Neuronal stem cell (in vitro differentiated cells): ENCODE measurements around the gene ZDHHC7.

Experiments
- DNase-seq: peaks from one replicate; pipeline ENCODE4 v3.0.0-alpha.2; 2013; ENCODE audit warnings: low spot score
- H2AFZ ChIP-seq: one replicate; pipeline ENCODE4 v1.6.1; 2013; ENCODE audit warnings: mild to moderate bottlenecking, low read length, inconsistent platforms
- H2AK5ac ChIP-seq: 2 replicates; pipeline ENCODE4 v1.6.1; 2013; ENCODE audit warnings: low read depth, mild to moderate bottlenecking, inconsistent platforms, low read length, moderate library complexity, mixed read lengths
- H2BK120ac ChIP-seq: 2 replicates; pipeline ENCODE4 v1.6.1; 2013; ENCODE audit warnings: low read depth, mild to moderate bottlenecking, inconsistent platforms, low read length, moderate library complexity, mixed read lengths
- H2BK12ac ChIP-seq: one replicate; pipeline ENCODE4 v1.6.1; 2013; ENCODE audit warnings: low read length, inconsistent platforms
- H2BK15ac ChIP-seq: 2 replicates; pipeline ENCODE4 v1.6.1; 2013; ENCODE audit warnings: mild to moderate bottlenecking, low read length, inconsistent platforms, mixed read lengths
- H2BK5ac ChIP-seq: one replicate; pipeline ENCODE4 v1.6.1; 2013; ENCODE audit warnings: inconsistent platforms, mild to moderate bottlenecking, low read length, moderate library complexity
- H3K14ac ChIP-seq: one replicate; pipeline ENCODE4 v1.6.1; 2013; ENCODE audit warnings: low read length, inconsistent platforms
- H3K18ac ChIP-seq: 2 replicates; pipeline ENCODE4 v1.6.1; 2013; ENCODE audit warnings: low read length, inconsistent platforms
- H3K23ac ChIP-seq: 2 replicates; pipeline ENCODE4 v1.6.1; 2013; ENCODE audit warnings: low read depth, mild to moderate bottlenecking, mixed read lengths, low read length, inconsistent platforms; ENCODE audit not compliant: poor library complexity
- H3K27ac ChIP-seq: replicated peaks from 3 replicates; pipeline ENCODE4 v1.5.1; 2013; ENCODE audit warnings: low read length, inconsistent platforms
- H3K27me3 ChIP-seq, 3 experiments: 2 replicates each; pipeline ENCODE4 v1.6.1; 2013; ENCODE audit warnings: low read length in 3 of 3, mild to moderate bottlenecking in 2 of 3, inconsistent platforms in 1 of 3, low read depth in 1 of 3, mixed read lengths in 1 of 3, moderate library complexity in 1 of 3; ENCODE audit not compliant: control insufficient read depth in 3 of 3, insufficient read depth in 3 of 3
- H3K36me3 ChIP-seq, 2 donors: replicated peaks in 1 of 2; 2 replicates each; pipeline ENCODE4 v1.6.1; 2013; ENCODE audit warnings: low read length in 2 of 2; ENCODE audit not compliant: control insufficient read depth in 2 of 2, insufficient read depth in 2 of 2
- H3K4ac ChIP-seq: 2 replicates; pipeline ENCODE4 v1.6.1; 2013; ENCODE audit warnings: inconsistent platforms, mild to moderate bottlenecking, low read length, moderate library complexity
- H3K4me1 ChIP-seq, 2 donors: 1 replicate in 1 of 2; 2 replicates in 1 of 2; pipeline ENCODE4 v1.6.1; 2013; ENCODE audit warnings: low read length in 2 of 2, low read depth in 1 of 2; ENCODE audit not compliant: control insufficient read depth in 2 of 2, insufficient read depth in 1 of 2
- H3K4me2 ChIP-seq: one replicate; pipeline ENCODE4 v1.6.1; 2013; ENCODE audit warnings: mild to moderate bottlenecking, low read length, inconsistent platforms; ENCODE audit not compliant: insufficient read depth, poor library complexity, severe bottlenecking
- H3K4me3 ChIP-seq, 2 donors: 2 replicates each; pipeline ENCODE4 v1.5.1; 2013; ENCODE audit warnings: low read length in 2 of 2, mild to moderate bottlenecking in 2 of 2, inconsistent platforms in 1 of 2, moderate library complexity in 1 of 2
- H3K79me1 ChIP-seq: one replicate; pipeline ENCODE4 v1.6.1; 2013; ENCODE audit warnings: low read depth, mild to moderate bottlenecking, inconsistent platforms, low read length, moderate library complexity
- H3K9ac ChIP-seq: one replicate; pipeline ENCODE4 v1.6.1; 2013; ENCODE audit warnings: mild to moderate bottlenecking, low read depth, low read length, inconsistent platforms; ENCODE audit not compliant: poor library complexity
- H3K9me3 ChIP-seq, 2 donors: replicated peaks in 1 of 2; 2 replicates each; pipeline versions ENCODE3 to v1.6.1; 2013; ENCODE audit warnings: low read length in 2 of 2, mild to moderate bottlenecking in 2 of 2, inconsistent platforms in 1 of 2, low read depth in 1 of 2, mixed read lengths in 1 of 2, moderate library complexity in 1 of 2; ENCODE audit not compliant: control insufficient read depth in 2 of 2, insufficient read depth in 1 of 2
- H4K8ac ChIP-seq: one replicate; pipeline ENCODE4 v1.6.1; 2013; ENCODE audit warnings: low read depth, mild to moderate bottlenecking, inconsistent platforms, low read length, moderate library complexity
- H4K91ac ChIP-seq: one replicate; pipeline ENCODE4 v1.6.1; 2013; ENCODE audit warnings: low read length, low read depth, mild to moderate bottlenecking, inconsistent platforms; ENCODE audit not compliant: poor library complexity
- WGBS, 2 donors: extraction: QIAGEN DNeasy Blood & Tissue Kit; methylation state at CpG; one replicate each; pipeline ENCODE4 v1.1.7; 2013; ENCODE audit warnings: missing lambda C conversion rate in 2 of 2, mixed read lengths in 1 of 2; ENCODE audit not compliant: insufficient read length in 2 of 2, insufficient replicate concordance in 1 of 2; ENCODE audit errors: extremely low coverage in 2 of 2; 5-methylcytosine and 5-hydroxymethylcytosine counted together

The ZDHHC7 gene

GRCh38 chr16:84982434-84982833 is 28.9 kb downstream of the ZDHHC7 start:
- Histone ChIP-seq H2AK5ac (no peak overlapping the region), H3K14ac (peak overlapping the region; percentile 31), H3K4me3 (no peak overlapping the region), H2BK5ac (no peak overlapping the region), H3K9ac (no peak overlapping the region), H4K8ac (no peak overlapping the region), H2BK12ac (no peak overlapping the region), H3K18ac (no peak overlapping the region), H4K91ac (no peak overlapping the region), H3K23ac (peak overlapping the region; percentile 67), H3K4ac (no peak overlapping the region), H3K9me3 (no peaks in the 10 kb centered on the region), H3K4me1 (no peaks in the 10 kb centered on the region), H2BK120ac (no peak overlapping the region), H3K36me3 (peaks cover 11 to 77% of the 10 kb centered on the region in 2 donors), H3K27ac (no peak overlapping the region), H3K4me2 (no peak overlapping the region), H2BK15ac (no peak overlapping the region), H3K79me1 (peaks cover 9% of the 10 kb centered on the region), H2AFZ (no peak overlapping the region), H3K27me3 (no peaks in the 10 kb centered on the region)
- DNase-seq: no peak
- no CpG with 5 or more reads among the region's 9 CpGs for WGBS, 2 donors

GRCh38 chr16:84979516-84979915 is 31.8 kb downstream of the ZDHHC7 start:
- Histone ChIP-seq H3K4me1 (peaks cover 0 to under 1% of the 10 kb centered on the region in 2 donors), H3K4ac (no peak overlapping the region), H3K27ac (no peak overlapping the region), H3K4me2 (no peak overlapping the region), H4K8ac (no peak overlapping the region), H2AK5ac (no peak overlapping the region), H3K23ac (no peak overlapping the region), H4K91ac (no peak overlapping the region), H2BK5ac (no peak overlapping the region), H2BK120ac (no peak overlapping the region), H2BK12ac (no peak overlapping the region), H3K27me3 (no peaks in the 10 kb centered on the region), H3K9me3 (no peaks in the 10 kb centered on the region), H2BK15ac (no peak overlapping the region), H3K4me3 (no peak overlapping the region), H2AFZ (no peak overlapping the region), H3K14ac (no peak overlapping the region), H3K18ac (no peak overlapping the region), H3K9ac (no peak overlapping the region), H3K36me3 (peaks cover 30 to 81% of the 10 kb centered on the region in 2 donors), H3K79me1 (peaks cover 7% of the 10 kb centered on the region)
- no CpG with 5 or more reads among the region's 4 CpGs for WGBS, 2 donors
- DNase-seq: no peak

DNA sequence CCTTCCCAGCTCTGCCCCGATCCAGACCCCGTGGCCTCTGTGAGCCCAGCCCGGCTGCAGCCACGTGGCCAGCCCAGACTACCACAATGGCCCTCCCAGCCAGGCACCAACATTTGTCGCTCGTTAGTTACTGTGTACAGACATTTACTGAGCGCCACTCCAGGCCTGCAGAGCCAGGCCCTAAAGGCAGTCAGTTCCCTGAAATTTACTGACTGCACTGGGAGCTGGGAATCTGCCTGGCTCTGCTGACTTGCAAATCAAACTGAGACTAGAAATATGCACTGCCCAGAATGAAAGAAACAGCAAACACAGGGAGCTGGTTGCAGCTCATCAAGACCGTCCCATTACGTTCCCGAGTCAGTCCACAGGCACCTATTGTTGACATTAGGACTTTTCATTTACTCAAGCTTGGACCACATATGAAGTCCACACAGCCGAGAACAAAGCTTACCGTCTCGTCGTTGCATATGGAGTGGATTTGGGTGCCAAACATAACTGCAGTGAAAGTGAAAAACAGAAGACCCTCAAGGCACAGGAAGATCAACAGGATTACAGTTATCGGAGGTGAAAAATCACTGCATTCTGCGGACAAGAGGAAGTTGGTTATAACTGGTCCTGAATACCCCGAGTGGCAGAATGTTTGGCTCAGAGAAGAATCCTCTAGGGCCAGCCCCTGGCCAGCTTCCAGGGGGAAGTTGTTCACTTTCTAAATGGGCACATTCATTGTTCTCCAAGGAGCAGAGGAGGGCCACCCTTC is 34.5 kb downstream of the ZDHHC7 start:
- H2AK5ac ChIP-seq: no peak overlapping the region
- peak overlapping the region; percentile 80 for H3K23ac ChIP-seq
- no peak overlapping the region for H3K4me2 ChIP-seq
- H3K4me3 ChIP-seq: no peak overlapping the region
- no peak overlapping the region for H4K91ac ChIP-seq
- no peak overlapping the region for H3K4ac ChIP-seq
- peaks cover 3% of the 10 kb centered on the region for H3K79me1 ChIP-seq
- DNase-seq: no peak
- H3K9ac ChIP-seq: no peak overlapping the region
- H3K36me3 ChIP-seq: peaks cover 31 to 71% of the 10 kb centered on the region in 2 donors
- H3K18ac ChIP-seq: peak overlapping the region; percentile 28
- H4K8ac ChIP-seq: no peak overlapping the region
- H2BK15ac ChIP-seq: no peak overlapping the region
- H2BK12ac ChIP-seq: no peak overlapping the region
- H2AFZ ChIP-seq: no peak overlapping the region
- WGBS, 2 donors: no CpG with 5 or more reads among the region's 17 CpGs
- H3K9me3 ChIP-seq: no peaks in the 10 kb centered on the region
- H3K14ac ChIP-seq: peak overlapping the region; percentile 21
- H2BK120ac ChIP-seq: no peak overlapping the region
- no peak overlapping the region for H3K27ac ChIP-seq
- H3K27me3 ChIP-seq: no peaks in the 10 kb centered on the region
- H2BK5ac ChIP-seq: no peak overlapping the region
- peaks cover 0 to 2% of the 10 kb centered on the region in 2 donors for H3K4me1 ChIP-seq

GRCh38 chr16:84975522-84975921 is 35.8 kb downstream of the ZDHHC7 start:
- no CpG with 5 or more reads among the region's 22 CpGs for WGBS, 2 donors
- H2BK5ac ChIP-seq: no peak overlapping the region
- H2AK5ac ChIP-seq: no peak overlapping the region
- no peaks in the 10 kb centered on the region for H3K27me3 ChIP-seq
- no peak overlapping the region for H3K14ac ChIP-seq
- no peak overlapping the region for H3K4ac ChIP-seq
- H2AFZ ChIP-seq: no peak overlapping the region
- no peak overlapping the region for H3K9ac ChIP-seq
- H3K4me1 ChIP-seq: peaks cover 0 to 2% of the 10 kb centered on the region in 2 donors
- H2BK12ac ChIP-seq: no peak overlapping the region
- DNase-seq: no peak
- no peak overlapping the region for H4K91ac ChIP-seq
- H3K9me3 ChIP-seq: no peaks in the 10 kb centered on the region
- no peaks in the 10 kb centered on the region for H3K79me1 ChIP-seq
- H3K4me2 ChIP-seq: no peak overlapping the region
- no peak overlapping the region for H4K8ac ChIP-seq
- no peak overlapping the region for H2BK15ac ChIP-seq
- no peak overlapping the region for H3K23ac ChIP-seq
- H3K27ac ChIP-seq: no peak overlapping the region
- H3K4me3 ChIP-seq: no peak overlapping the region
- no peak overlapping the region for H3K18ac ChIP-seq
- H2BK120ac ChIP-seq: no peak overlapping the region
- H3K36me3 ChIP-seq: peaks cover 26 to 59% of the 10 kb centered on the region in 2 donors
